Measurements from ENCODE around the gene DIP2C.
"Not testable (repeated sequence)": the region's sequence is repeated elsewhere in the genome, so short reads cannot be mapped to it uniquely, and the experiment has no call there.

DIP2C gene

GRCh38 chr10:621981-622740 is 67.3 kb downstream of the DIP2C start:
- H3K4me3 ChIP-seq (ENCODE audit: low read length) = no peak overlapping the region
- no peak for DNase-seq (ENCODE audit: low read depth, low spot score)

DNA sequence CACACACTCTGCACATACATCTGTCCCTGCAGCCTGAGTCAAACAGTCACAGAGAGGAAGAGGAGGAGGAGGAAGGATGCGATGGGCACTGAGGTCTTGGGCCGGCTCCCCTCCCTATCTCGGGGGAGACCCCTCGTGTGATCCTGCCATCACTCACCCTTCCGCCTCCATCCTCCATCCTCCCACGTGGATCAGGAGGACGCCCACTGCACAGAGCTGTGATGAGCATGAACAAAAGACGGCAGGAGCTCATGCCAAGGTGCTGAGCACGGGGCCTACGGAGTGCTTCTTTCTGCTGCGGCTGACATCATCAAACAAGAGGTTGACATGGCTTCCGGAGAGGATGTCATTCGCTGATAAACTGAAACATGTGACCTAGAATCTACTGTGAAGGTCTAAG is 68.0 kb downstream of the DIP2C start:
- no peak for DNase-seq (ENCODE audit: low read depth, low spot score)
- no peak overlapping the region for H3K4me3 ChIP-seq (ENCODE audit: low read length)

DNA sequence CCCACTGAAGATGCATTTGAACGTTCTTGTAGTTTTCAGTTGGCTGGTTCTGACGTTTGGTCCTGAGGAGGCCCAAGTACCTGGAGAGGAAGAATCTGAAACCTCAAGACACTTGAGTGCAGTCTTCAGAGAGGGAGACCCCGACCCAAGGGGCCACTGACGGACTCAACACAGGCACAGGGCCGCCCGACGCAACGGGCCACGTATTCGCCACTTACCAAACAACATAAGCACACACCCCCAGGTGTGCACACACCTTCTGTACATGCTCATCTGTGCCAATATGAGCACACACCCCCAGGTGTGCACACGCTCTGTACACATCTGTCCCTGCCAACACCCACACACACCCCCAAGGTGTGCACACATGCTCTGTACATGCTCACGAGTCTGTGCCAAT is 68.5 kb downstream of the DIP2C start:
- no peak overlapping the region for H3K4me3 ChIP-seq (ENCODE audit: low read length)
- DNase-seq (ENCODE audit: low read depth, low spot score) = no peak

DNA sequence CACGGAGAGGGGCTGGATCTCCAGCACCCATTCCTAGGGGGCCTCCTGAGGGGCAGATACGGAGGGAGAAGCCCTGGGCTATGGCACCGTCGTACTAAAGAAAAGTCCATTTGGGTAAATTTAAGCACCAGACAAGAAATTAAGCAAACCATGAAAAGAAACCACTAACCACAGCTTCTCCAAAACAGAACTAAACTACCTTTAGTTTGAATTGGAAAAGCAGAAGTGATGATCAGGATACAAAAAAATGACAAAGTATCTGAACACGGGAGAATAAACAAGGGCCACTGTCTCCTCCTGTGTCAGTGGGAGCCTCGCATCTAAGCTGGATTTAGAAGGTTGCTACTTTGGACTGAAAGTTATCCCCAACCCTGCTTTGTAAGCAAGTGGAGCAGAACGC is 69.1 kb downstream of the DIP2C start:
- H3K4me3 ChIP-seq (ENCODE audit: low read length) = no peak overlapping the region
- DNase-seq (ENCODE audit: low read depth, low spot score) = no peak

- DNase-seq (ENCODE audit: low read depth, low spot score) = no peak
- H3K4me3 ChIP-seq (ENCODE audit: low read length) = no peak overlapping the region
Measured at GRCh38 chr10:619710-620109, 69.8 kb downstream of the DIP2C start.

GRCh38 chr10:618229-618989 is 71.1 kb downstream of the DIP2C start:
- DNase-seq (ENCODE audit: low read depth, low spot score) = no peak

DNA sequence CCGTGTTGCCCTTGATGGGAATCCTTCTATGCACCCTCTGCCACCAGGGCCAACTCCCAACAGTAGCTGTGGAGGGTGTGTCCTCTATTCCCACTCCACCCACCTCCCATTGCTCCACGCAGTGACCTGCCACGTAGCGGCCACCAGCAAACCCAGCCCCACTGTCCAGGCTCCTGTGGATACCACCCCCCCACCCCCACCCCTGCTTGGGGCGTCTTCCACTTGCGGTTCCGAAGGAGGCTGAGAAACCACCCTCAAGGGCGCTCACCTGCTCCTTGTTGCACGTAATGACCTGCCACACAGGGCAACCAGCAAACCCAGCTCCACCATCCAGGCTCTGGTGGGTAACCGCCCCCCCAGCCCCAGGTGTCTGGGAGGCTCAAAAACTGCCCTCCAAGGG is 72.0 kb downstream of the DIP2C start:
- no peak overlapping the region for H3K4me3 ChIP-seq (ENCODE audit: low read length)
- no peak for DNase-seq (ENCODE audit: low read depth, low spot score)

More at GRCh38 chr10:618229-618989, 71.1 kb downstream of the DIP2C start:
- no peak overlapping the region for H3K4me3 ChIP-seq (ENCODE audit: low read length)

GRCh38 chr10:615583-616152 is 73.8 kb downstream of the DIP2C start:
- no peak overlapping the region for H3K4me3 ChIP-seq (ENCODE audit: low read length)
- no peak for DNase-seq (ENCODE audit: low read depth, low spot score)

GRCh38 chr10:614790-615582 is 74.5 kb downstream of the DIP2C start:
- no peak overlapping the region for H3K4me3 ChIP-seq (ENCODE audit: low read length)
- DNase-seq (ENCODE audit: low read depth, low spot score) = no peak

- H3K4me3 ChIP-seq (ENCODE audit: low read length) = no peak overlapping the region
- no peak for DNase-seq (ENCODE audit: low read depth, low spot score)
Measured at GRCh38 chr10:614139-614711, 75.2 kb downstream of the DIP2C start.

DNA sequence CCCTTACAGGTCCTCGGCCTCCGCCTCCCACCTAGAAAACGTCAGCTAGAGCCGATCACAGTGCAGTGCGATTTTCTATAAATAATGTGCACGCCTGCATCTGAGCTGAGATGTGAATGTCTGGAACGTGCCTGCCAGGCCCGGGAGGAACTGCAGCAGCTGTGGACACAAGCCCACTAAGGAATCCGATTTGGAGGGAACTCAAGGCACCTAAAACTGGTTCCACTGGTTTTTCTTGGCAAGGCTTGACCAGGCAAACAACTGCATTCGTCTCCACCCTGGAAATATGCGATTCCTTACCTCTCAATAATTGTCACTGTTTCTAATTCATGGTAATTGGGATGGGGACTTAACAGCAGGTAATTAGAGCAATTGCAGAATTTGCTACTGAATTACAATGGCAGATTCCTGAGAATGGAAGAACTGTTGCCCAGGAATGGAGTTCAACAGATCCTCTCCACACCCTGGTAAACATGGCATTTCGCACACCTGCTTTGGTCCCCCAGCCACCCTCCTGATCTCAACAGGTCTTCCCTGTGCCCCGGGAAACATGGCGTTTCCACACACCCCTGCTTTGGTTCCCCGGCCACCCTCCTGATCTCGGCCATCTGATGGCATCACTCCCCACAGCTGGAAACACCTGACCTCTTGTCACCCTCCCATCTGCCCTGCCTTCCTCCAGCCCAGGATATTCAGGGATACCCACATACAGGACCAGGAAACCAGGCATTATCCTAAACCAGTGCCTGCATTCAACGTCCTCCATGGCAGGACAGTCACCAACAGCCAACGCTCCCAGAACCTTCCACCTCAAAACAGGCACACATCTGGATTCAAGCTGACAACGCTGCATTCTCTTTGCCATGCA is 76.0 kb downstream of the DIP2C start:
- no peak for DNase-seq (ENCODE audit: low read depth, low spot score)
- no peak overlapping the region for H3K4me3 ChIP-seq (ENCODE audit: low read length)

DNA sequence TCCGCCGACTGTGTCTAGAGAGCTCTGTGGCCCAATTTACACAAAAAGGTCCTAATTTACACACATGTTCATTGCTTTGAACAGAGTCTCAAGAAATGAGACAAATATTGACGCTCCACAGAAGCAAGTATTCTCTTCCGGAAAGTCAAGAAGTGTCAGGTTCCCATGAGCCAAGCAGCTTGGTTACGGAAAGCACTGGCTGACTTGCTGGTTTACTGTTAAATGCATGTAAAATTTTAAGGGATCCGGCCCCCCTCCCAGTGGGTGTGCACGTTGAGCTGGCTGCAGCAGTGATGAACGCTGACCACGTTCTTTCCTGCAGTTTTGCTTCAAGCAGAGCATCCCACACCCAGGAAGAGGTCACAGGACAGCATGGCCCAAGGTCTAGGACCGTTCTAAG is 76.8 kb downstream of the DIP2C start:
- no peak for DNase-seq (ENCODE audit: low read depth, low spot score)
- no peak overlapping the region for H3K4me3 ChIP-seq (ENCODE audit: low read length)

GRCh38 chr10:610642-611305 is 78.7 kb downstream of the DIP2C start:
- not testable (repeated sequence) for DNase-seq (ENCODE audit: low read depth, low spot score); H3K4me3 ChIP-seq (ENCODE audit: low read length)

- DNase-seq (ENCODE audit: low read depth, low spot score) = no peak
- H3K4me3 ChIP-seq (ENCODE audit: low read length) = no peak overlapping the region
Measured at GRCh38 chr10:609868-610545, 79.5 kb downstream of the DIP2C start.

- H3K4me3 ChIP-seq (ENCODE audit: low read length) = no peak overlapping the region
- DNase-seq (ENCODE audit: low read depth, low spot score) = no peak
Measured at GRCh38 chr10:609262-609658, 80.2 kb downstream of the DIP2C start.

DNA sequence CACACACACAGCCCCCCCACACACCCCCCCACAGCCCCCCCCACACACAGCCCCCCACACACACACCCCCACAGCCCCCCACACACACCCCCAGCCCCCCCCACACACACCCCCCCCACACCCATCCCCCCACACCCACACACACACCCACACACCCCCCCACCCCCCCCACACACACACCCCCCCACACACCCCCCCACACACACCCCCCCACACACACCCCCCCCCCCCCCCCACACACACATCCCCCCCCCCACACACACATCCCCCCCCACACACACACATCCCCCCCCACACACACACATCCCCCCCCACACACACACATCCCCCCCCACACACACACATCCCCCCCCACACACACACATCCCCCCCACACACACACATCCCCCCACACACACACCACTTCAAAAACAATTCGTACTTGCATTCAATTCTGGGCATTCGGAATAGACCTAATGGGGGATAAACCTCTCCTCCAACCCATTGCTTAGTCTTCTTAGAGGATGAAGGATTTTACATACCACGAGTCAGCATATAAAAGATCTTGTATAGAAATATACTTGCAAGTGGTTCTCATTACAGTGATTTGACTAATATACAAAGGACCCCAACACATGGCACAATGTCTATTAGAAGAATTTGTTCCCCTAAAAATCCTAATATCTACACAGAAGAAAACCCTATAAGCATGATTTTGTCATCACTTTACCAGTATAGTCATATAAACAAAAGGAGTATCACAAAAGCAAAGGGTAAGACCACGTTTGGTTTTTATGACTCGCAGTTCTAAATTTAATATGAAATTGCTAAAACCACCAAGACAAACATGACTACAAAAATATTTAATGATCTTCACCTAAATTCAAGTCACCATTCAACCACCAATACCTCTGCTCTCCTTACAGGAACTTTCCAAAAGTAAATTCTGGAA is 80.9 kb downstream of the DIP2C start:
- no peak for DNase-seq (ENCODE audit: low read depth, low spot score)
- H3K4me3 ChIP-seq (ENCODE audit: low read length) = no peak overlapping the region

Measured in Jurkat, Clone E6-1 (cell line).